Astrocyte (in vitro differentiated cells and primary cell): ENCODE results near the gene CNOT1.

ENCODE experiments used
- EZH2 ChIP-seq: IDR thresholded peaks from 2 replicates; pipeline ENCODE4 v1.6.1; 2012; ENCODE audit warnings: mild to moderate bottlenecking, low read length, inconsistent platforms; ENCODE audit not compliant: insufficient read depth
- TF ChIP-seq, protein P1 (sequence below): IDR thresholded peaks from 2 replicates; pipeline ENCODE4 v1.5.1; 2011; ENCODE audit warnings: low read depth, mild to moderate bottlenecking, inconsistent platforms, low read length, moderate library complexity; ENCODE audit not compliant: insufficient read depth

DNA sequence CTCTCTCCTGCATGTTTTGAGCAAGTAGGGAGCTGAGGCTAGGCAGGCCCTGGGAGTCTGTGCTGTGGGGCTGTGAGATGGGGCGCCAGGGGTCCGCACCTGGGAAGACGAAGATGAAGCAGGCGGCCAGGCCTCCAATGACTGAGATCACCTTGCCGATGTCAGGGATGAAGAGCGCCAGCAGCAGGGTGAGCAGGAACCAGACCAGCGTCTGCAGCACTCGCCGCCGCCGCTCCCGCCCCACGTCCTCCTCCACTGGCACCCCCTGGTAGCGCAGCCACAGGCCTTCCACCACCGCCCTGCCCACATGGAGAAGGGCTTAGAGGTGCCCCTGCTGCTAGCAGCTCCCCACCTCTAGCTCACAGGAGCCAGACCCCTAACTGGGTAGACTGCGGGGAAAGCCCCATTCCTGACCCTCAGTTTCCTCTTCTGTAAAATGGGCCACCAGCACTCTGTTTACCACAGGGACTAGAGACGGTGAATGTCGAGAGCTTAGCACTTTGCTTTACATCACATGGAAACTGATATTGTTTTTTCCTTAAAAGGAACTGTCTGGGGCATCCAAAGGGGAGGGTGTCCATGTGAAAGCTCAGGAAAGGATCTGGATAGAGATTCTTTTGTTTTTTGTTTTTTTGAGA, 41.4 kb upstream of the CNOT1 start:
- TF ChIP-seq EZH2 = no peak
- TF ChIP-seq, protein P1, sequence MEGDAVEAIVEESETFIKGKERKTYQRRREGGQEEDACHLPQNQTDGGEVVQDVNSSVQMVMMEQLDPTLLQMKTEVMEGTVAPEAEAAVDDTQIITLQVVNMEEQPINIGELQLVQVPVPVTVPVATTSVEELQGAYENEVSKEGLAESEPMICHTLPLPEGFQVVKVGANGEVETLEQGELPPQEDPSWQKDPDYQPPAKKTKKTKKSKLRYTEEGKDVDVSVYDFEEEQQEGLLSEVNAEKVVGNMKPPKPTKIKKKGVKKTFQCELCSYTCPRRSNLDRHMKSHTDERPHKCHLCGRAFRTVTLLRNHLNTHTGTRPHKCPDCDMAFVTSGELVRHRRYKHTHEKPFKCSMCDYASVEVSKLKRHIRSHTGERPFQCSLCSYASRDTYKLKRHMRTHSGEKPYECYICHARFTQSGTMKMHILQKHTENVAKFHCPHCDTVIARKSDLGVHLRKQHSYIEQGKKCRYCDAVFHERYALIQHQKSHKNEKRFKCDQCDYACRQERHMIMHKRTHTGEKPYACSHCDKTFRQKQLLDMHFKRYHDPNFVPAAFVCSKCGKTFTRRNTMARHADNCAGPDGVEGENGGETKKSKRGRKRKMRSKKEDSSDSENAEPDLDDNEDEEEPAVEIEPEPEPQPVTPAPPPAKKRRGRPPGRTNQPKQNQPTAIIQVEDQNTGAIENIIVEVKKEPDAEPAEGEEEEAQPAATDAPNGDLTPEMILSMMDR = no peak
